HUES6 (cell line): ENCODE results near the gene PRM3.

ENCODE experiments used
- H3K27ac ChIP-seq: 2 replicates; pipeline ENCODE4 v1.7.0; 2013; ENCODE audit warnings: low read depth, mild to moderate bottlenecking, low read length, inconsistent platforms
- H3K27me3 ChIP-seq: 2 replicates; pipeline ENCODE4 v1.6.1; 2013; ENCODE audit warnings: low read length; ENCODE audit not compliant: control insufficient read depth, insufficient read depth
- H3K36me3 ChIP-seq: 2 replicates; pipeline ENCODE4 v1.6.1; 2013; ENCODE audit warnings: low read length; ENCODE audit not compliant: control insufficient read depth, insufficient read depth
- H3K4me1 ChIP-seq: 2 replicates; pipeline ENCODE4 v1.6.1; 2013; ENCODE audit warnings: low read length; ENCODE audit not compliant: control insufficient read depth, insufficient read depth
- H3K4me3 ChIP-seq: 2 replicates; pipeline ENCODE4 v1.5.1; 2013; ENCODE audit warnings: low read depth, low read length
- H3K9ac ChIP-seq: one replicate; pipeline ENCODE4 v1.6.1; 2013; ENCODE audit warnings: mild to moderate bottlenecking, low read length
- H3K9me3 ChIP-seq: 2 replicates; pipeline ENCODE4 v1.6.1; 2013; ENCODE audit warnings: low read depth, low read length; ENCODE audit not compliant: control insufficient read depth, insufficient read depth

Gene PRM3

GRCh38 chr16:11312718-11313492 lies 39.5 kb upstream of the PRM3 start:
- peak overlapping the region; percentile 69 for H3K9ac ChIP-seq
- H3K36me3 ChIP-seq: no peaks in the 10 kb centered on the region
- H3K9me3 ChIP-seq: no peaks in the 10 kb centered on the region
- H3K27ac ChIP-seq: peak overlapping the region; percentile 78
- no peaks in the 10 kb centered on the region for H3K27me3 ChIP-seq
- peak overlapping the region; percentile 36; the same call in 1 of the 2 replicates for H3K4me3 ChIP-seq
- peaks cover 65% of the 10 kb centered on the region for H3K4me1 ChIP-seq

- H3K27ac ChIP-seq: no peak overlapping the region
- no peaks in the 10 kb centered on the region for H3K27me3 ChIP-seq
- no peaks in the 10 kb centered on the region for H3K9me3 ChIP-seq
- H3K4me3 ChIP-seq: no peak overlapping the region
- H3K9ac ChIP-seq: no peak overlapping the region
- peaks cover 61% of the 10 kb centered on the region for H3K4me1 ChIP-seq
- H3K36me3 ChIP-seq: no peaks in the 10 kb centered on the region
Observed at GRCh38 chr16:11310997-11311561, 37.6 kb upstream of the PRM3 start.

- Histone ChIP-seq H3K27ac (no peak overlapping the region), H3K4me1 (peaks cover 57% of the 10 kb centered on the region), H3K4me3 (no peak overlapping the region), H3K9ac (no peak overlapping the region), H3K27me3 (no peaks in the 10 kb centered on the region), H3K9me3 (no peaks in the 10 kb centered on the region), H3K36me3 (no peaks in the 10 kb centered on the region)
Observed at GRCh38 chr16:11310634-11310977, 37.2 kb upstream of the PRM3 start.

GRCh38 chr16:11309895-11310633 lies 36.6 kb upstream of the PRM3 start:
- Histone ChIP-seq H3K27me3 (no peaks in the 10 kb centered on the region), H3K27ac (no peak overlapping the region), H3K36me3 (no peaks in the 10 kb centered on the region), H3K9me3 (no peaks in the 10 kb centered on the region), H3K4me1 (peaks cover 54% of the 10 kb centered on the region), H3K9ac (no peak overlapping the region), H3K4me3 (no peak overlapping the region)

GRCh38 chr16:11308493-11309283 lies 35.3 kb upstream of the PRM3 start:
- no peaks in the 10 kb centered on the region for H3K27me3 ChIP-seq
- H3K9me3 ChIP-seq: no peaks in the 10 kb centered on the region
- H3K4me3 ChIP-seq: no peak overlapping the region
- no peak overlapping the region for H3K27ac ChIP-seq
- H3K36me3 ChIP-seq: no peaks in the 10 kb centered on the region
- no peak overlapping the region for H3K9ac ChIP-seq
- H3K4me1 ChIP-seq: peaks cover 40% of the 10 kb centered on the region

GRCh38 chr16:11307639-11308492 lies 34.4 kb upstream of the PRM3 start:
- H3K4me1 ChIP-seq: peaks cover 32% of the 10 kb centered on the region
- H3K27me3 ChIP-seq: no peaks in the 10 kb centered on the region
- no peaks in the 10 kb centered on the region for H3K36me3 ChIP-seq
- no peak overlapping the region for H3K4me3 ChIP-seq
- no peak overlapping the region for H3K27ac ChIP-seq
- no peak overlapping the region for H3K9ac ChIP-seq
- H3K9me3 ChIP-seq: no peaks in the 10 kb centered on the region

- Histone ChIP-seq H3K36me3 (no peaks in the 10 kb centered on the region), H3K9me3 (no peaks in the 10 kb centered on the region), H3K9ac (peak overlapping the region; percentile 20), H3K27me3 (no peaks in the 10 kb centered on the region), H3K4me3 (no peak overlapping the region), H3K4me1 (peaks cover 26% of the 10 kb centered on the region; the same call in 1 of the 2 replicates), H3K27ac (peak overlapping the region; percentile 29; the same call in 1 of the 2 replicates)
Observed at GRCh38 chr16:11306997-11307638, 33.7 kb upstream of the PRM3 start.

- H3K9me3 ChIP-seq: no peaks in the 10 kb centered on the region
- H3K27me3 ChIP-seq: no peaks in the 10 kb centered on the region
- H3K9ac ChIP-seq: peak overlapping the region; percentile 20
- H3K4me1 ChIP-seq: peaks cover 22% of the 10 kb centered on the region; the same call in 1 of the 2 replicates
- no peaks in the 10 kb centered on the region for H3K36me3 ChIP-seq
- H3K4me3 ChIP-seq: no peak overlapping the region
- peak overlapping the region; percentile 29; the same call in 1 of the 2 replicates for H3K27ac ChIP-seq
Observed at GRCh38 chr16:11306381-11306780, 33.0 kb upstream of the PRM3 start.

GRCh38 chr16:11303405-11304138 lies 30.1 kb upstream of the PRM3 start:
- no peaks in the 10 kb centered on the region for H3K9me3 ChIP-seq
- no peak overlapping the region for H3K27ac ChIP-seq
- H3K4me3 ChIP-seq: no peak overlapping the region
- H3K36me3 ChIP-seq: no peaks in the 10 kb centered on the region
- H3K4me1 ChIP-seq: peaks cover 12% of the 10 kb centered on the region; the same call in 1 of the 2 replicates
- no peak overlapping the region for H3K9ac ChIP-seq
- H3K27me3 ChIP-seq: no peaks in the 10 kb centered on the region
